SIG-M5 treated with dmso at 0.1 percent for 504 hours (cell line): Measurements from ENCODE around the gene SUPT6H.
A peak's percentile ranks its signal among the peaks of the same experiment; 100 is the strongest.
"Not testable (repeated sequence)": the region's sequence is repeated elsewhere in the genome, so short reads cannot be mapped to it uniquely, and the experiment has no call there.

Experiments
- DNase-seq: peaks from one replicate; lab custom pipeline; 2025; ENCODE audit not compliant: unreplicated experiment; lab: John Stamatoyannopoulos, UW

The SUPT6H gene

GRCh38 chr17:28717578-28718332 lies 55.8 kb downstream of the SUPT6H start, which contains the start of gene RAB34:
RAB34 (minus strand) TSS chr17:28717868; CDS start chr17:28717266, 602 bp downstream.
- DNase-seq, result peak; percentile 23

- no peak for DNase-seq
These were observed 56.5 kb downstream of the SUPT6H start for GRCh38 chr17:28718333-28719020.

- no peak for DNase-seq
These were observed 57.0 kb downstream of the SUPT6H start for GRCh38 chr17:28719021-28719433.

GRCh38 chr17:28720247-28720996 lies 58.4 kb downstream of the SUPT6H start:
- no peak for DNase-seq

- DNase-seq, result not testable (repeated sequence)
These were observed 59.0 kb downstream of the SUPT6H start for GRCh38 chr17:28720997-28721329.

GRCh38 chr17:28722417-28723158 lies 60.6 kb downstream of the SUPT6H start:
- DNase-seq, result no peak

GRCh38 chr17:28723159-28723835 lies 61.3 kb downstream of the SUPT6H start:
- DNase-seq, result no peak

GRCh38 chr17:28723836-28724499 lies 62.0 kb downstream of the SUPT6H start:
- not testable (repeated sequence) for DNase-seq

GRCh38 chr17:28724500-28725165 lies 62.6 kb downstream of the SUPT6H start:
- no peak for DNase-seq

GRCh38 chr17:28725166-28725659 lies 63.2 kb downstream of the SUPT6H start:
- DNase-seq, result peak; percentile 87

GRCh38 chr17:28725660-28726225 lies 63.7 kb downstream of the SUPT6H start:
- peak; percentile 82 for DNase-seq

- peak; percentile 79 for DNase-seq
These were observed 64.2 kb downstream of the SUPT6H start, which contains the start of gene TLCD1 for GRCh38 chr17:28726226-28726626. TLCD1 (minus strand) TSS chr17:28726233; CDS start chr17:28726097, 136 bp downstream.

GRCh38 chr17:28726627-28727491 lies 64.9 kb downstream of the SUPT6H start:
- DNase-seq, result peak; percentile 97

GRCh38 chr17:28728364-28729200 lies 66.6 kb downstream of the SUPT6H start, which contains the start of gene NEK8:
NEK8 (plus strand) TSS chr17:28728788; CDS start chr17:28728814, 26 bp downstream.
- peak; percentile 99 for DNase-seq

- no peak for DNase-seq
These were observed 67.9 kb downstream of the SUPT6H start for GRCh38 chr17:28729950-28730330.

GRCh38 chr17:28733346-28733745 lies 71.3 kb downstream of the SUPT6H start:
- no peak for DNase-seq
